Effector memory CD4-positive, alpha-beta T cell (primary cell): Measurements from ENCODE around the gene ERVK3-1.
A peak's percentile ranks its signal among the peaks of the same experiment; 100 is the strongest.

Experiments used
- DNase-seq, 3 donors: peaks; one replicate each; pipeline ENCODE4 v3.0.0-alpha.2; 2020
- H3K27ac ChIP-seq: 2 replicates; pipeline ENCODE4 v1.7.0; 2013; ENCODE audit warnings: mild to moderate bottlenecking, low read length, moderate library complexity; ENCODE audit not compliant: insufficient read depth, poor library complexity, severe bottlenecking
- H3K27me3 ChIP-seq: replicated peaks from 2 replicates; pipeline ENCODE4 v1.7.0; 2013; ENCODE audit warnings: mild to moderate bottlenecking, low read length; ENCODE audit not compliant: insufficient read depth, control insufficient read depth, poor library complexity, severe bottlenecking
- H3K36me3 ChIP-seq: 2 replicates; pipeline ENCODE4 v1.7.0; 2013; ENCODE audit warnings: mild to moderate bottlenecking, low read length, moderate library complexity; ENCODE audit not compliant: control insufficient read depth, insufficient read depth
- H3K4me1 ChIP-seq: 2 replicates; pipeline ENCODE4 v1.7.0; 2013; ENCODE audit warnings: low read length, mild to moderate bottlenecking; ENCODE audit not compliant: control insufficient read depth, insufficient read depth, poor library complexity, severe bottlenecking
- H3K4me3 ChIP-seq: 2 replicates; pipeline ENCODE4 v1.7.0; 2013; ENCODE audit warnings: low read length, low read depth, mild to moderate bottlenecking; ENCODE audit not compliant: insufficient read depth, poor library complexity, severe bottlenecking
- H3K9me3 ChIP-seq: 2 replicates; pipeline ENCODE4 v1.7.0; 2013; ENCODE audit warnings: mild to moderate bottlenecking, low read length, moderate library complexity; ENCODE audit not compliant: control insufficient read depth

The ERVK3-1 gene

DNA sequence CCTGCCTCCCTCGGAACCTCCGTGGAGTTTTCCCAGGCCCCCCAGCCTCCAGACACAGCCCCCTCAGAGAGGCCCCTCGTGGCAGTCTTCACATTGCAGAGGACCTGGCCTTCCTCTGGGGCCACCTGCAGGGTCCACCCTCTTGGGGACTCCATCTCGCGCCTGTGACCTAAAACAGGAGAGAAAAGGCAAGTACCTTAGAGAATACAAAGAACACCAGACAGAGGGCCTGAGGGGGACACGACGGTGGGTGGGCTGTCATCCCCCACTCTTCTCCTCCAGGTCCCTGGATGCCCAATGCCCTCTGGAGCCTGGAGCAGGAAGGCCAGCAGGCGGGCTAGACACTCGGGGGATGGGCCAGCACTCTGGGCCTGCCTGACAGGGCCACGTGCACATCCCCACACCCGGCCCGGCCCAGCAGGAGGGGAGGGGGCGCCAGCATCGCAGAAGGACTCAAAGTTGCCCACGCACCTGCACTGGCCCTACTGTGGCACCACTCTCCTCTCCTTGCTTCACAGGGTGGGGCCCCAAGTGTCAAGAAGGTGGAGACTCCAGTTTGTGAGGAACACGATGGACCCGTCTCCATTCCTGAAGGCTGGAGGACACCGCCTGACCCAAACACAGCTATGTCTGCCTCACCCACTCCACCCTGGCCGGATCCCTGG lies 52.4 kb downstream of the ERVK3-1 start:
- H3K27ac ChIP-seq: no peak overlapping the region
- H3K9me3 ChIP-seq: no peaks in the 10 kb centered on the region
- DNase-seq: no peak
- no peaks in the 10 kb centered on the region for H3K27me3 ChIP-seq
- H3K4me1 ChIP-seq: peaks cover 27% of the 10 kb centered on the region
- H3K4me3 ChIP-seq: no peak overlapping the region
- H3K36me3 ChIP-seq: no peaks in the 10 kb centered on the region

GRCh38 chr19:58361900-58362271 lies 56.7 kb downstream of the ERVK3-1 start:
- Histone ChIP-seq H3K36me3 (no peaks in the 10 kb centered on the region), H3K9me3 (no peaks in the 10 kb centered on the region), H3K4me1 (peaks cover 17% of the 10 kb centered on the region), H3K27me3 (no peaks in the 10 kb centered on the region), H3K4me3 (peak overlapping the region; percentile 61), H3K27ac (peak overlapping the region; percentile 69)
- no peak for DNase-seq

- Histone ChIP-seq H3K36me3 (no peaks in the 10 kb centered on the region), H3K4me3 (peak within 1 kb of the TSS; percentile 61), H3K9me3 (no peaks in the 10 kb centered on the region), H3K4me1 (peaks cover 12% of the 10 kb centered on the region), H3K27me3 (no peaks in the 10 kb centered on the region), H3K27ac (peak within 1 kb of the TSS; percentile 69)
- DNase-seq: peak; percentile 89 to 93 (median 89)
Observed at GRCh38 chr19:58362272-58362994, 57.3 kb downstream of the ERVK3-1 start, which contains the start of gene ZNF497. Gene ZNF497, minus strand, starts transcription at chr19:58362751. Its CDS starts 5,116 bp downstream, at chr19:58357635.

DNA sequence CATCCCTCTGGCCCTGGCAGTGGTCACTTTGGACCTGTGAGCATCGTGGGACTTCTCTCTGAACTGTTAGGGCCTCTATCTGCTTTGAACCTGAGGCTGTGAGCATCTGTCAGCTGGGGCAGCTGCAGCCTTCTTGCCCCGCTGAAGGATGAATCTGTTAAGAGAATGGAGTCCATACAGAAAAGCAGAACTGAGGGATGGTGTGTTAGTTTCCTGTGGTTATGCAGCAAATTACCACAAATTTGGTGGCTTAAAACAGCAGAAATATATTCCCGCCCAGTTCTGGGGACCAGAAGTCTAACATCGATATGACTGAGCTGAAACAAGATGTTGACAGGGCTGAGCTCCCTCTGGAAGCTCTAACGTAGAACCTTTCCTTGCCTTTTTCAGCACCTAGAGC lies 59.0 kb downstream of the ERVK3-1 start:
- DNase-seq: no peak
- no peak overlapping the region for H3K4me3 ChIP-seq
- H3K27ac ChIP-seq: no peak overlapping the region
- H3K36me3 ChIP-seq: no peaks in the 10 kb centered on the region
- no peaks in the 10 kb centered on the region for H3K9me3 ChIP-seq
- peaks cover 12% of the 10 kb centered on the region for H3K4me1 ChIP-seq
- H3K27me3 ChIP-seq: no peaks in the 10 kb centered on the region
